Neural progenitor cell (in vitro differentiated cells): ENCODE results near the gene OMP.

Experiments used
- EZH2 ChIP-seq: fragments of 200-600 bp; sonication (generic); IDR thresholded peaks from 2 replicates; pipeline ENCODE4 v1.6.1; 2017; ENCODE audit warnings: antibody characterized with exemption, mild to moderate bottlenecking, moderate library complexity
- TF ChIP-seq, protein P1 (sequence below): fragments of 200-600 bp; sonication (generic); IDR thresholded peaks from 2 replicates; pipeline ENCODE4 v1.5.1; 2017; ENCODE audit warnings: antibody characterized with exemption, mild to moderate bottlenecking

GRCh38 chr11:77081976-77082836 lies 20.4 kb upstream of the OMP start:
- TF ChIP-seq, protein P1, sequence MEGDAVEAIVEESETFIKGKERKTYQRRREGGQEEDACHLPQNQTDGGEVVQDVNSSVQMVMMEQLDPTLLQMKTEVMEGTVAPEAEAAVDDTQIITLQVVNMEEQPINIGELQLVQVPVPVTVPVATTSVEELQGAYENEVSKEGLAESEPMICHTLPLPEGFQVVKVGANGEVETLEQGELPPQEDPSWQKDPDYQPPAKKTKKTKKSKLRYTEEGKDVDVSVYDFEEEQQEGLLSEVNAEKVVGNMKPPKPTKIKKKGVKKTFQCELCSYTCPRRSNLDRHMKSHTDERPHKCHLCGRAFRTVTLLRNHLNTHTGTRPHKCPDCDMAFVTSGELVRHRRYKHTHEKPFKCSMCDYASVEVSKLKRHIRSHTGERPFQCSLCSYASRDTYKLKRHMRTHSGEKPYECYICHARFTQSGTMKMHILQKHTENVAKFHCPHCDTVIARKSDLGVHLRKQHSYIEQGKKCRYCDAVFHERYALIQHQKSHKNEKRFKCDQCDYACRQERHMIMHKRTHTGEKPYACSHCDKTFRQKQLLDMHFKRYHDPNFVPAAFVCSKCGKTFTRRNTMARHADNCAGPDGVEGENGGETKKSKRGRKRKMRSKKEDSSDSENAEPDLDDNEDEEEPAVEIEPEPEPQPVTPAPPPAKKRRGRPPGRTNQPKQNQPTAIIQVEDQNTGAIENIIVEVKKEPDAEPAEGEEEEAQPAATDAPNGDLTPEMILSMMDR, result no peak
- TF ChIP-seq EZH2, result no peak
